ENCODE measurements around the gene TLL2. TPM values are rescaled to one million over a fixed set of nuclear protein-coding genes. Genes with fewer than 3 reads are reported as not detected.

The TLL2 gene
- 0.18 TPM in 1 of 2 replicates, not detected in the other for total RNA-seq
- long read RNA-seq = 0 reads

GRCh38 chr10:96513698-96514561 is at the start of gene TLL2:
Gene TLL2 (minus strand): TSS chr10:96513926. CDS start chr10:96513685, 241 bp downstream.
- Mint-ChIP-seq H3K36me3 (ENCODE audit: unreplicated experiment) (peaks cover 7% of the 10 kb centered on the region), H3K27me3 (ENCODE audit: unreplicated experiment) (peaks cover 15% of the 10 kb centered on the region), H3K9me3 (ENCODE audit: unreplicated experiment) (no peaks in the 10 kb centered on the region), H3K4me1 (ENCODE audit: unreplicated experiment) (peaks cover 16% of the 10 kb centered on the region), H3K4me3 (ENCODE audit: unreplicated experiment) (peak within 1 kb of the TSS; percentile 79), H3K27ac (ENCODE audit: unreplicated experiment) (peak within 1 kb of the TSS; percentile 35)
- TF ChIP-seq CTCF (IDR thresholded peaks at IDR 0.05) = peak; percentile 84
- DNase-seq (ENCODE audit: extremely low spot score, unreplicated experiment) = peak; percentile 93

DNA sequence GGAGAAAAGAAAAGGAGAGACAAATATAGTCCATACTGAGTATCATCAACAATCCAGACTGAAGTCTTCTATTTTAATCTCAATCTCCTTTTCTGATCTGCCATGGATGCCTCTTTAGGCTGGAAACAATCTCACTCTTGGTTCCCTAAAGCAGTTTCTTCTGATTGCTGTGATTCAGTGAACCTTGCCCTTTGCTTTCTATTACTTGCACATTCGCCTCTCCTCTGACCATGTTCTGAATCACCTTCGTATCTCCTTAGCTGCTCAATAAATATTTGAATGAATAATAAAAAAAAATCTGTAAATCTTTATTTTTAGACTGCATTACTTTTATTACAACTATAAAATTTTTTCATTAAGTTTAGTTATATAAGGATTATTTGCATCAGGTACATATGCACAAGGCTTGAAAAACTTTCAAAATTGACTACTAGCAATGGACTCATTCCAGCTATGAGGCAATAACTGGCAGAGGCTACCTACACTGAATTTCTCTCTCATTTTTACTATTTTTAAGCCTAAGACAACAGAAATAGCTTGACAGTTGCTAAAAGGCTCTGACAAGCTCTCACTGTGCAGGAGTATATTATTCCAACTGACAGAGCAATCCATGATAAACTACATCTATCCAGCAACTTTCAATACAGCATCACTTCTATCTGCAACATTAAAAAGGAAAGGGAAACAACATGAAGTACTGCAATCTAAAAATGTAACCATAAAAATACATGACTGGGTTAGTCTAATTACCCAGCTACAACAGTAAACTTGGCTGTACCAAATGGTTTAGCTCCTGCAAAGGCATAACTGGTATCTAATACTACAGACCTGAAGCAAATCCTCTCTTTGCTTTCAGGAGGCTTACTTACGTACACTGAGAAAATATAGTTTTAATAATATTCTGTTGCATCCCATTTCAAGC is 47.5 kb upstream of the TLL2 start:
- Mint-ChIP-seq H3K36me3 (ENCODE audit: unreplicated experiment) (peaks cover 28% of the 10 kb centered on the region), H3K27ac (ENCODE audit: unreplicated experiment) (no peak overlapping the region), H3K9me3 (ENCODE audit: unreplicated experiment) (no peaks in the 10 kb centered on the region), H3K4me3 (ENCODE audit: unreplicated experiment) (no peak overlapping the region), H3K4me1 (ENCODE audit: unreplicated experiment) (peaks cover 4% of the 10 kb centered on the region), H3K27me3 (ENCODE audit: unreplicated experiment) (no peaks in the 10 kb centered on the region)
- TF ChIP-seq CTCF (IDR thresholded peaks at IDR 0.05) = no peak
- DNase-seq (ENCODE audit: extremely low spot score, unreplicated experiment) = no peak

DNA sequence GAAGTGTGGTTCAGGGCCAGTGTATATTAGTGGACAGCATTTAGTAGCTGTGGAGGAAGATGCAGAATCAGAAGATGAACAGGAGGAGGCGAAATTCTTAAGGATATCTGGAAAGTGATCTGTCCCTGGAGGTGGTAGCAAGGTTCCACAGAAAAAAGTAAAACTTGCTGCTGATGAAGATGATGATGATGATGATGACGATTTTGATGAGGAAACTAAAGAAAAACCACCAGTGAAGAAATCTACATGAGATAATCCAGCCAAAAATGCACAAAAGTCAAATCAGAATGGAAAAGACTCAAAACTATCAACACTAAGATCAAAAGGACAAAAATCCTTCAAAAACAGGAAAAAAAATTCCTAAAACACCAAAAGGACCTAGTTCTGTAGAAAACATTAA is 46.8 kb upstream of the TLL2 start:
- H3K4me3 Mint-ChIP-seq (ENCODE audit: unreplicated experiment) = no peak overlapping the region
- no peak overlapping the region for H3K27ac Mint-ChIP-seq (ENCODE audit: unreplicated experiment)
- H3K9me3 Mint-ChIP-seq (ENCODE audit: unreplicated experiment) = no peaks in the 10 kb centered on the region
- H3K36me3 Mint-ChIP-seq (ENCODE audit: unreplicated experiment) = peaks cover 28% of the 10 kb centered on the region
- no peak for DNase-seq (ENCODE audit: extremely low spot score, unreplicated experiment)
- H3K27me3 Mint-ChIP-seq (ENCODE audit: unreplicated experiment) = no peaks in the 10 kb centered on the region
- H3K4me1 Mint-ChIP-seq (ENCODE audit: unreplicated experiment) = no peaks in the 10 kb centered on the region
- TF ChIP-seq CTCF (IDR thresholded peaks at IDR 0.05) = no peak

GRCh38 chr10:96556003-96556402 is 42.3 kb upstream of the TLL2 start:
- H3K27ac Mint-ChIP-seq (ENCODE audit: unreplicated experiment) = no peak overlapping the region
- peaks cover 23% of the 10 kb centered on the region for H3K36me3 Mint-ChIP-seq (ENCODE audit: unreplicated experiment)
- H3K4me1 Mint-ChIP-seq (ENCODE audit: unreplicated experiment) = no peaks in the 10 kb centered on the region
- H3K9me3 Mint-ChIP-seq (ENCODE audit: unreplicated experiment) = no peaks in the 10 kb centered on the region
- peak; percentile 60 for TF ChIP-seq CTCF (IDR thresholded peaks at IDR 0.05)
- H3K4me3 Mint-ChIP-seq (ENCODE audit: unreplicated experiment) = no peak overlapping the region
- DNase-seq (ENCODE audit: extremely low spot score, unreplicated experiment) = no peak
- H3K27me3 Mint-ChIP-seq (ENCODE audit: unreplicated experiment) = no peaks in the 10 kb centered on the region

All from osteocyte (in vitro differentiated cells).